H54 (cell line): ENCODE data around the gene PHLDB2.
A peak's percentile ranks its signal among the peaks of the same experiment; 100 is the strongest.

ENCODE experiments used
- DNase-seq: peaks from one replicate; pipeline ENCODE4 v3.0.0; 2011; ENCODE audit warnings: low spot score, mixed read lengths; ENCODE audit not compliant: insufficient read length
- FAIRE-seq: peaks from 3 replicates; lab custom pipeline; 2011; peaks lifted over from hg19 to GRCh38; lab: Jason Lieb, UNC
- POLR2A ChIP-seq: IDR thresholded peaks from 2 replicates; pipeline ENCODE4 v1.6.1; 2011; ENCODE audit warnings: low read depth, mild to moderate bottlenecking, low read length

PHLDB2 gene

GRCh38 chr3:111936191-111936841, 77.3 kb downstream of the PHLDB2 start:
- DNase-seq (peak; percentile 23), FAIRE-seq (peak; percentile 93)
- no peak for TF ChIP-seq POLR2A

DNA sequence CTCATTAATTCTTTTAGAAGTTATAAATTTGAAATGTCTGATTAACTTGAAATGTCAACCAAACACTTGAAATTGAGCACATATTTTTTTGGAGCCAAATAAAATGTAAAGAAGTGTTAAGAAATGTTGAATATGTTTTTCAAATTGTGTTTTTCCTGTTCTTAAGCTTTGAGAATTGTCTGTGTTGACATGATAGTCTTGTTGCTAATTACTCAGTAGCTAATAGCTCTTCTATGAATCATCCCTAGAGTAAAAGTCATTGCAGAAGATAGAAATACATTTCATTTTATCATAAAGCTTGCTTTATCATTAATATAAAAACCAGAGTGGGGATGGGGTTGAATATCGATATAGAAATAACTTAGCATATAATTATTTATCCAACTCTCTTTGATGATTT, 77.9 kb downstream of the PHLDB2 start:
- FAIRE-seq (peak; percentile 90), DNase-seq (no peak)
- no peak for TF ChIP-seq POLR2A

DNA sequence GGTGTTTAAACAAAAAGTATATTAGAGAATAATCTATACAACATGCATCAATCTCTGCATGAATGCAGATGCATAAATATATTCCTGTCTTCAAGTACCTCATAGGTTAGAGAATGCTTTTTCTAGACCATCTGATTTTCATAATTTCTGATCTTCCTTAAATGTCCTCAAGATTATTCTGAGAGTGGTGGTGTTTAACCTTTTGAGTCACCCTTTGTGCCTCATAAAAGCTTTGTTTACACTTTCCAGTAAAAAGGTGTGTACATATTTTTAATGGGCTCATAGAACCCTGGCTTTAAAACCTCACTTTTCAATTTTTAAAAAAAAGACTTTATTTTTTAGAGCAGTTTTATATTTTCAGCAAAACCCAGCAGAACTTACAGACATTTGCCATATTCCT, 78.8 kb downstream of the PHLDB2 start:
- FAIRE-seq (no peak), DNase-seq (no peak)
- TF ChIP-seq POLR2A, result no peak

DNA sequence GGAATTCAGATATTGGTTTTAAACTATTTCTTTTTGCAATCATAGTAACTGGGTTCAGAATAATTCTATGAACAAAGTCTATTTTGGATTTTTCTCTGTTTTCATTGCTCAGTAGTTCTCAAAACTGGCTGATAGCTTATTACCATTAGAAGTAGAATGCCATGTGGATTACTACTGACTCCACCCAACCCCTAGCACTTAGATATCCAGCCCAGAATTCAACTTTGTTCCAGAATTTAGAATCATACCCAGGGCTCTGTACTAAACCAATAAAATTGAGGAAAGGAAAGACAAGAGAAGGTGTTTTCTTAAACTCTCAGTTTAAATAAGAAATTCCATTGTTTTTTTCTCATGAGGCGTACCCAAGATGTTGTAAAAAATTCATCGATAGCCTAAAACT, 80.8 kb downstream of the PHLDB2 start:
- FAIRE-seq, result peak; percentile 58
- no peak for DNase-seq
- TF ChIP-seq POLR2A, result no peak

DNA sequence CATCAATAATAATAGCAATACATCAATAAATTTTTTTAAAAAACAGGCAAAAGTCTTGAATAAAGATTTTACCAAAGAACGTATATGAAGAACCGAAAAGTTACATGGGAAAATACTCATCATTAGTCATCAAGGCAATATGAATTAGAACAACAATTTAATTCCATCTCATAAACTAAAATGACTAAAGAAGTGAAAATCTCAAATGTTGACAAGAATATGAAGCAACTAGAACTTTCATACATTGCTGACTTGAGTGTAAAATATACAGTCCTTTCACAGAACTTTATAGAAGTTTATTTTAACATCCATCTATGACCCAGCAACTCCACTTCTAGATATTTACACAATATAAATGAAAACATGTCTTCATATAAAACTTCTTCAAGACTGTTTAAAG, 84.5 kb downstream of the PHLDB2 start:
- no peak for DNase-seq
- TF ChIP-seq POLR2A, result no peak
- FAIRE-seq, result no peak

GRCh38 chr3:111944372-111944771, 85.3 kb downstream of the PHLDB2 start:
- no peak for TF ChIP-seq POLR2A
- FAIRE-seq (no peak), DNase-seq (no peak)

GRCh38 chr3:111947231-111947630, 88.2 kb downstream of the PHLDB2 start:
- DNase-seq (no peak), FAIRE-seq (peak; percentile 55)
- TF ChIP-seq POLR2A, result no peak

GRCh38 chr3:111948786-111949185, 89.7 kb downstream of the PHLDB2 start:
- TF ChIP-seq POLR2A, result no peak
- FAIRE-seq (no peak), DNase-seq (no peak)

DNA sequence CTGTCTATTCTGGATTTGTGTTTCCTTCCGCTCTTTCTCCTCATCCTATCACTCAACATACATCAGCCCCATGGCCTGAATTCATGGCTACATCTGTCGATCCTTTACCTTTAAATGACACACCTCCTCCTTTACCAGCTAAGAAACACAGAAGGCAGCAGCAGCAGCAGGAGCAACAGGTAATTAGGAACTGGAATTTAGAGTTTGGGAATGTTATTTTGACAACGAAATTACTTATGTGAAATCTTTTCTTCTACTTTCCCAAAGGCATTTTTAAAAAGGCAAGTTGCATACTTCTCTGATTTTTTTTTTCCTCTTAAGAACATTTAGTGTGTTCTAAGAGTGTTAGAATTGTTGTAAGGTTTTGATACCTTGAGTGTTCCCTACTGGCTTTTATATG, 90.6 kb downstream of the PHLDB2 start:
- DNase-seq (no peak), FAIRE-seq (no peak)
- no peak for TF ChIP-seq POLR2A

GRCh38 chr3:111951032-111951431, 92.0 kb downstream of the PHLDB2 start:
- no peak for FAIRE-seq
- TF ChIP-seq POLR2A, result no peak
- DNase-seq, result no peak

DNA sequence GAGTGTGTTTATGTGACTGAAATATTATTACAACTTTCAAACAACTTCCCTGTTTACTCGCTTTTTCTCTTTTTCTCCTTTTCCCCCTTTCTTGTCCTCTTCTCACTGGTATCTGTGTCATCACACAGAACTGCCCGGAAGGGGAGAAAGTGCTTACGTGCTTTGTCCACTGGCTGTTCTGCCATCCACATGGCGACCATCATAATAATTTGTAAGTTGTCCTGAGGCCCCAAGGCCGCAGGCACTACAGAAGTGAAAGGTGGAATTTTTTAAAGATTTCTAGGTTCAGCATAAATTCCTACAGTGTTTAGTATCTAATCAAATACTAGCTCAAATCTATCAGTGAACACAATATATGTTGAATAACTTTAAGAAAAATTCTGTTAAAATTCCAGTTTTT, 93.0 kb downstream of the PHLDB2 start:
- no peak for FAIRE-seq
- TF ChIP-seq POLR2A, result no peak
- DNase-seq, result no peak

- FAIRE-seq, result no peak
- DNase-seq, result no peak
- TF ChIP-seq POLR2A, result no peak
Measured at GRCh38 chr3:111952866-111953450, 93.9 kb downstream of the PHLDB2 start.

DNA sequence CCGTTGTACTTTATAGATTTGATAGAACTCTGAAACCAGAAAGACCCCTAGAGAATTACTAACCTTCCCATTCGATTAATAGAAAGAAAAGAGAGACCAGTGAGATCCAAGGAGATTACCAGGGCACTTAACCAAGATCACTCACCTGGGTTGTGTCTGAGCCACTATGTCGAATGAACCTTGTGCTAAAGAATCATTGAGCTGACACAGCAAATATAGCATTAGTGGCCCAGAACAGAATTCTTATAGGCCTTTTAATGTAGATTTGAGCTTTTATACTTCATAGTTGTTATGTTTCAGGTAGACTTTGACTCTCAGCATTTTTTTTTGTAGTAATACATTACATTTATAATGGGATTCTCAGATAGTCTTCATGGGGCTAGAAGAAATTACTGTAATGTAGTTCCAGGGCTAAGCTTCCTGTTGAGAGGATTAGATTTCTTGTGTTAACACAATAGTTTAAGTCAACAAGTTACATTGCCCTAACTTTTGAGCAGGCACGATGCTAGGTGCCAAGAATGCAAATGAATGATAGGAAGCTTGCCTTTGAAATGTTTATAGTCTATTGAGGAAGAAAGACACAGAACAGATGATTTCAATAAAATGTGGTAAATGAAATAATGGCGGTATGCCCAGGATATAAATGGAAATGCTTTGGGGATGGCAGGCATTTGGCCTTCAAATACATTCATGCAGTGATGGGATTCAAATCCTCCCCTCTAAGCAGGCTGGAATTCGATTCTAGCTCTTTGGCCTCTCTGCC, 95.3 kb downstream of the PHLDB2 start:
- FAIRE-seq (no peak), DNase-seq (no peak)
- no peak for TF ChIP-seq POLR2A

- no peak for TF ChIP-seq POLR2A
- DNase-seq (no peak), FAIRE-seq (no peak)
Measured at GRCh38 chr3:111955876-111956275, 96.8 kb downstream of the PHLDB2 start.
